ENCODE results near the gene NXPH4. TPM values are rescaled to one million over a fixed set of nuclear protein-coding genes. Genes with fewer than 3 reads are reported as not detected.
A peak's percentile ranks its signal among the peaks of the same experiment; 100 is the strongest.

NXPH4 gene
- total and polyA plus RNA-seq, 10 of the 15 experiments (the other 5 are each of a cell fraction or from before 2014, with no cell fraction given), result 0.03 to 0.26 TPM; not detected in 8

DNA sequence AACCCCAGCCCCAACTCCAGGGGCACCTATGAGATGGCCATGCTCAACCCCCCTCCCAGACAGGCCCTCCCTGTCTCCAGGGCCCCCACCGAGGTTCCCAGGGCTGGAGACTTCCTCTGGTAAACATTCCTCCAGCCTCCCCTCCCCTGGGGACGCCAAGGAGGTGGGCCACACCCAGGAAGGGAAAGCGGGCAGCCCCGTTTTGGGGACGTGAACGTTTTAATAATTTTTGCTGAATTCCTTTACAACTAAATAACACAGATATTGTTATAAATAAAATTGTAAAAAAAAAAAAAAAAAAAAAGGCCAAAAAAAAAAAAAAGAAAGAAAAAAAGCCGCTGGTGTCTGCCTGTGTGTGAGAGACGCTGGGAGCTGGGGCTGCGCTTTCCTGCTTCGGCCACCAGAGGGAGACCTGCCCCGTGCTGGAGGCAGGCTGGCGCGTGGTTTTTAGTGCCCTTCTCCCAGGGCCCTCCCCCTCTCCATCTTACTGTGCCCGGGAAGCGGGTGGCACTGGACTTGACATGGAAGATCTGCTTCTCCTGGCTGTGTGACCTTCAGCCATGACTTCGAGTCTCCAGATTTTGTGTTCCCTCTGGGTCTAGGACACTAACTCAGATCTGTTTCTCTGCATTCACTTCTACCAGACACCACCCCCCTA, 3.4 kb upstream of the NXPH4 start (continued):
- TF ChIP-seq BMI1 (IDR thresholded peaks at IDR 0.05; ENCODE audit: borderline replicate concordance), result no peak
- TF ChIP-seq HDGF (IDR thresholded peaks at IDR 0.05), result no peak
- TF ChIP-seq SP1 (IDR thresholded peaks at IDR 0.05; ENCODE audit: low read depth, low read length), result peak; percentile 53
- TF ChIP-seq ZZZ3 (IDR thresholded peaks at IDR 0.05; ENCODE audit: control insufficient read depth, insufficient read length, low read depth), result no peak
- TF ChIP-seq PML (IDR thresholded peaks at IDR 0.05; ENCODE audit: low read length), result no peak
- no peak for TF ChIP-seq EP300 (IDR thresholded peaks at IDR 0.05; ENCODE audit: borderline replicate concordance in 1 of 2, control insufficient read depth in 1 of 2, low read depth in 2 of 2, low read length in 2 of 2)
- TF ChIP-seq, protein P1, sequence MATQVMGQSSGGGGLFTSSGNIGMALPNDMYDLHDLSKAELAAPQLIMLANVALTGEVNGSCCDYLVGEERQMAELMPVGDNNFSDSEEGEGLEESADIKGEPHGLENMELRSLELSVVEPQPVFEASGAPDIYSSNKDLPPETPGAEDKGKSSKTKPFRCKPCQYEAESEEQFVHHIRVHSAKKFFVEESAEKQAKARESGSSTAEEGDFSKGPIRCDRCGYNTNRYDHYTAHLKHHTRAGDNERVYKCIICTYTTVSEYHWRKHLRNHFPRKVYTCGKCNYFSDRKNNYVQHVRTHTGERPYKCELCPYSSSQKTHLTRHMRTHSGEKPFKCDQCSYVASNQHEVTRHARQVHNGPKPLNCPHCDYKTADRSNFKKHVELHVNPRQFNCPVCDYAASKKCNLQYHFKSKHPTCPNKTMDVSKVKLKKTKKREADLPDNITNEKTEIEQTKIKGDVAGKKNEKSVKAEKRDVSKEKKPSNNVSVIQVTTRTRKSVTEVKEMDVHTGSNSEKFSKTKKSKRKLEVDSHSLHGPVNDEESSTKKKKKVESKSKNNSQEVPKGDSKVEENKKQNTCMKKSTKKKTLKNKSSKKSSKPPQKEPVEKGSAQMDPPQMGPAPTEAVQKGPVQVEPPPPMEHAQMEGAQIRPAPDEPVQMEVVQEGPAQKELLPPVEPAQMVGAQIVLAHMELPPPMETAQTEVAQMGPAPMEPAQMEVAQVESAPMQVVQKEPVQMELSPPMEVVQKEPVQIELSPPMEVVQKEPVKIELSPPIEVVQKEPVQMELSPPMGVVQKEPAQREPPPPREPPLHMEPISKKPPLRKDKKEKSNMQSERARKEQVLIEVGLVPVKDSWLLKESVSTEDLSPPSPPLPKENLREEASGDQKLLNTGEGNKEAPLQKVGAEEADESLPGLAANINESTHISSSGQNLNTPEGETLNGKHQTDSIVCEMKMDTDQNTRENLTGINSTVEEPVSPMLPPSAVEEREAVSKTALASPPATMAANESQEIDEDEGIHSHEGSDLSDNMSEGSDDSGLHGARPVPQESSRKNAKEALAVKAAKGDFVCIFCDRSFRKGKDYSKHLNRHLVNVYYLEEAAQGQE (IDR thresholded peaks at IDR 0.05; ENCODE audit: low read depth, low read length), result no peak
- TF ChIP-seq IKZF2 (IDR thresholded peaks at IDR 0.05), result peak in 1 of 2 experiments; percentile 26; a peak in 1 of 4 replicates
- peak; percentile 84 for TF ChIP-seq RAD21 (IDR thresholded peaks at IDR 0.05; ENCODE audit: insufficient read depth, low read depth, low read length)
- peak; percentile 38; the same call in 1 of the 2 replicates for TF ChIP-seq RB1 (IDR thresholded peaks at IDR 0.05; ENCODE audit: borderline replicate concordance)
- no peak for TF ChIP-seq BRCA1 (IDR thresholded peaks at IDR 0.05; ENCODE audit: low read depth, low read length)
- TF ChIP-seq SUPT20H (IDR thresholded peaks at IDR 0.05; ENCODE audit: borderline replicate concordance, control insufficient read depth, low read depth, low read length), result no peak
- TF ChIP-seq ZNF207 (IDR thresholded peaks at IDR 0.05; ENCODE audit: borderline replicate concordance), result no peak
- TF ChIP-seq CHD1 (IDR thresholded peaks at IDR 0.05; ENCODE audit: low read depth, low read length), result no peak
- TF ChIP-seq FOS (IDR thresholded peaks at IDR 0.05; ENCODE audit: borderline replicate concordance, extremely low read depth, insufficient read length), result no peak
- no peak for TF ChIP-seq TCF7 (IDR thresholded peaks at IDR 0.05; ENCODE audit: borderline replicate concordance)
- no peak for TF ChIP-seq PBX3 (IDR thresholded peaks at IDR 0.05; ENCODE audit: insufficient replicate concordance, low read depth, low read length)
- no peak for TF ChIP-seq POLR2AphosphoS5 (IDR thresholded peaks at IDR 0.05; ENCODE audit: low read length)
- no peak for TF ChIP-seq ESRRA (IDR thresholded peaks at IDR 0.05; ENCODE audit: low read length)
- TF ChIP-seq IKZF1 (conservative IDR thresholded peaks at IDR 0.05), result 0 out of 2 replicates have a peak, but pooled peaks have one; percentile 19
- TF ChIP-seq CBX5 (IDR thresholded peaks at IDR 0.05; ENCODE audit: low read depth), result no peak
- TF ChIP-seq ZNF687 (IDR thresholded peaks at IDR 0.05), result no peak
- no peak for TF ChIP-seq ZSCAN29 (IDR thresholded peaks at IDR 0.05)
